HCT116 (cell line): ENCODE measurements around the gene SCAF1. TPM values are rescaled to one million over a fixed set of nuclear protein-coding genes. Genes with fewer than 3 reads are reported as not detected.

Source experiments
- ATAC-seq: fragments of 200-7000 bp; cut with Tn5 transposase; 2 replicates; pipeline ENCODE4 v1.9.1; 2020; ENCODE audit warnings: mild to moderate bottlenecking, moderate library complexity
- BruUV-seq: library from RNA; stranded (reverse); fragments of 400-500 nt; replicated peaks from 2 replicates; lab custom pipeline; 2021; lab: Mats Ljungman, UMichigan
- CTCF ChIA-PET: fragments of 300-600 bp; sonication (Branson Sonifier 250); formaldehyde crosslinking; loops from one replicate; lab custom pipeline; 2021; ENCODE audit warnings: antibody characterized with exemption; lab: Charles Lee
- POLR2A ChIA-PET: fragments of 300-600, 350-600 bp; sonication (Branson Sonifier 250); formaldehyde crosslinking; loops from one replicate; lab custom pipeline; 2021; ENCODE audit warnings: antibody characterized with exemption; lab: Charles Lee
- RAD21 ChIA-PET, 2 experiments: fragments of 300-600 bp; sonication (Branson Sonifier 250); formaldehyde crosslinking; loops; one replicate each; lab custom pipeline; 2023; ENCODE audit warnings: low total read pairs in 2 of 2; ENCODE audit not compliant: uncharacterized antibody in 2 of 2, unreplicated experiment in 2 of 2, low non-redundant PET in 1 of 2; lab: Charles Lee
- DNase-seq: peaks from one replicate; pipeline ENCODE4 v3.0.0-alpha.2; 2010; ENCODE audit warnings: low read depth, low spot score
- H2AFZ ChIP-seq: fragments of 200-600 bp; shearing (Covaris generic), sonication (generic); 2 replicates; pipeline ENCODE4 v1.6.1; 2017; ENCODE audit warnings: low read depth, mixed run types, mixed read lengths, antibody characterized with exemption, low read length; ENCODE audit not compliant: poor library complexity, severe bottlenecking
- H3K27ac ChIP-seq: 2 replicates; pipeline ENCODE4 v1.5.1; 2012; ENCODE audit warnings: low read depth, low read length
- H3K27me3 ChIP-seq: fragments of 200-600 bp; sonication (generic); 2 replicates; pipeline ENCODE4 v1.6.1; 2016; ENCODE audit warnings: mixed run types, low read length, mixed read lengths; ENCODE audit not compliant: insufficient read depth
- H3K36me3 ChIP-seq, 2 experiments: fragments of 200-500 bp in 1 of 2; fragments of 200-600 bp in 1 of 2; sonication (Bioruptor generic) in 1 of 2; sonication (generic) in 1 of 2; 2 replicates each; pipeline versions ENCODE4 v1.5.1 to v1.6.1; 2014 to 2016; ENCODE audit warnings: low read length in 2 of 2, inconsistent platforms in 1 of 2, mixed read lengths in 1 of 2, mixed run types in 1 of 2; ENCODE audit not compliant: insufficient read depth in 2 of 2, control insufficient read depth in 1 of 2
- H3K4me1 ChIP-seq, 2 experiments: fragments of 200-600 bp in 1 of 2; sonication (generic) in 1 of 2; 2 replicates each; pipeline versions ENCODE4 v1.5.1 to v1.6.1; 2012 to 2017; ENCODE audit warnings: low read length in 2 of 2, inconsistent platforms in 1 of 2, mild to moderate bottlenecking in 1 of 2, mixed read lengths in 1 of 2, mixed run types in 1 of 2, moderate library complexity in 1 of 2; ENCODE audit not compliant: insufficient read depth in 2 of 2, control insufficient read depth in 1 of 2
- H3K4me2 ChIP-seq: fragments of 200-600 bp; sonication (generic); 2 replicates; pipeline ENCODE4 v1.6.1; 2017; ENCODE audit warnings: mixed run types, low read length, mixed read lengths
- H3K4me3 ChIP-seq, 2 experiments: fragments of 200-600 bp in 1 of 2; sonication (generic) in 1 of 2; replicated peaks in 1 of 2; 2 replicates each; pipeline ENCODE4 v1.5.1; 2011 to 2016; ENCODE audit warnings: low read length in 2 of 2, control low read depth in 1 of 2, low read depth in 1 of 2, mild to moderate bottlenecking in 1 of 2, mixed read lengths in 1 of 2, mixed run types in 1 of 2
- H3K79me2 ChIP-seq: fragments of 200-600 bp; sonication (generic); 2 replicates; pipeline ENCODE4 v1.6.1; 2017; ENCODE audit warnings: mild to moderate bottlenecking, mixed run types, low read length, moderate library complexity, mixed read lengths; ENCODE audit not compliant: insufficient read depth
- H3K9ac ChIP-seq: fragments of 200-600 bp; sonication (generic); 2 replicates; pipeline ENCODE4 v1.6.1; 2016; ENCODE audit warnings: low read length, mixed read lengths
- H3K9me2 ChIP-seq: fragments of 200-600 bp; sonication (generic), shearing (Covaris generic); 2 replicates; pipeline ENCODE4 v1.6.1; 2017; ENCODE audit warnings: mixed run types, mild to moderate bottlenecking, moderate library complexity; ENCODE audit not compliant: insufficient read depth
- H3K9me3 ChIP-seq, 2 experiments: fragments of 200-500 bp in 1 of 2; fragments of 200-600 bp in 1 of 2; sonication (Bioruptor generic) in 1 of 2; sonication (generic) in 1 of 2; 2 replicates each; pipeline ENCODE4 v1.6.1; 2014 to 2017; ENCODE audit warnings: low read length in 2 of 2, mixed read lengths in 2 of 2, inconsistent platforms in 1 of 2, low read depth in 1 of 2, mild to moderate bottlenecking in 1 of 2, mixed run types in 1 of 2, moderate library complexity in 1 of 2; ENCODE audit not compliant: control insufficient read depth in 1 of 2, insufficient read depth in 1 of 2
- H4K20me1 ChIP-seq: fragments of 200-600 bp; sonication (generic), shearing (Covaris generic); 2 replicates; pipeline ENCODE4 v1.6.1; 2017; ENCODE audit warnings: mixed run types, mild to moderate bottlenecking, moderate library complexity; ENCODE audit not compliant: insufficient read depth
- CBX3 ChIP-seq: IDR thresholded peaks from 2 replicates; pipeline ENCODE4 v1.6.1; 2012; ENCODE audit warnings: low read depth
- CEBPB ChIP-seq: IDR thresholded peaks from 2 replicates; pipeline ENCODE4 v1.6.1; 2012; ENCODE audit warnings: low read depth
- ELF1 ChIP-seq: IDR thresholded peaks from 2 replicates; pipeline ENCODE4 v1.6.1; 2012; ENCODE audit warnings: low read depth, borderline replicate concordance
- EZH2phosphoT487 ChIP-seq: fragments of 200-600 bp; IDR thresholded peaks from 2 replicates; pipeline ENCODE4 v1.6.1; 2018; ENCODE audit warnings: antibody characterized with exemption, borderline replicate concordance
- FOSL1 ChIP-seq: IDR thresholded peaks from 2 replicates; pipeline ENCODE4 v1.6.1; 2012; ENCODE audit warnings: low read depth
- JUND ChIP-seq: IDR thresholded peaks from 2 replicates; pipeline ENCODE4 v1.6.1; 2012
- POLR2A ChIP-seq: IDR thresholded peaks from 2 replicates; pipeline ENCODE4 v1.7.0; 2011; ENCODE audit warnings: borderline replicate concordance; ENCODE audit not compliant: insufficient read depth, insufficient read length; ENCODE audit errors: extremely low read depth
- POLR2AphosphoS5 ChIP-seq: IDR thresholded peaks from 2 replicates; pipeline ENCODE4 v1.6.1; 2011; ENCODE audit warnings: mild to moderate bottlenecking, low read depth, low read length, moderate library complexity
- RAD21 ChIP-seq: IDR thresholded peaks from 2 replicates; pipeline ENCODE4 v1.6.1; 2012; ENCODE audit warnings: low read depth, mild to moderate bottlenecking
- SIN3A ChIP-seq: IDR thresholded peaks from 2 replicates; pipeline ENCODE4 v1.6.1; 2012; ENCODE audit warnings: low read depth
- SP1 ChIP-seq: IDR thresholded peaks from 2 replicates; pipeline ENCODE4 v1.6.1; 2012; ENCODE audit warnings: low read depth
- SRF ChIP-seq: IDR thresholded peaks from 2 replicates; pipeline ENCODE4 v1.6.1; 2012; ENCODE audit warnings: low read depth
- TCF7L2 ChIP-seq: IDR thresholded peaks from 2 replicates; pipeline ENCODE4 v1.7.0; 2011; ENCODE audit warnings: borderline replicate concordance, inconsistent platforms; ENCODE audit not compliant: insufficient read depth, insufficient read length; ENCODE audit errors: extremely low read depth
- YY1 ChIP-seq: IDR thresholded peaks from 2 replicates; pipeline ENCODE4 v1.6.1; 2011; ENCODE audit warnings: low read length, low read depth, moderate library complexity, mild to moderate bottlenecking; ENCODE audit not compliant: insufficient replicate concordance; ENCODE audit errors: extremely low read depth
- ZFX ChIP-seq: fragments of 450-650 bp; IDR thresholded peaks from 2 replicates; pipeline ENCODE4 v1.6.1; 2017
- ZNF274 ChIP-seq: fragments of 200-500 bp; sonication (Bioruptor generic); IDR thresholded peaks from 2 replicates; pipeline ENCODE4 v1.6.1; 2014; ENCODE audit warnings: mild to moderate bottlenecking, low read depth, low read length, inconsistent platforms
- intact Hi-C: fragments of 100-400 bp; cut with micrococcal nuclease; formaldehyde crosslinking; loops from 2 replicates; pipeline ENCODE4 v1.10.0; 2022
- total RNA-seq: library from RNA; stranded (reverse); gene quantifications from one replicate; pipeline ENCODE4 v1.2.1, GENCODE V29; 2021; ENCODE audit not compliant: unreplicated experiment
- TF ChIP-seq, protein P1 (sequence below): IDR thresholded peaks from 2 replicates; pipeline ENCODE4 v1.6.1; 2012
- TF ChIP-seq, protein P2 (sequence below): IDR thresholded peaks from 2 replicates; pipeline ENCODE4 v1.6.1; 2012
- TF ChIP-seq, protein P3 (sequence below), 3 experiments: fragments of 200-600 bp in 1 of 3; sonication (generic) in 1 of 3; IDR thresholded peaks in 2 of 3; conservative IDR thresholded peaks in 1 of 3; 2 replicates each; pipeline ENCODE4 v1.5.1; 2012 to 2017; ENCODE audit warnings: low read depth in 2 of 3, low read length in 2 of 3, antibody characterized with exemption in 1 of 3, borderline replicate concordance in 1 of 3, control low read depth in 1 of 3, mild to moderate bottlenecking in 1 of 3, mixed read lengths in 1 of 3, mixed run types in 1 of 3, moderate library complexity in 1 of 3; ENCODE audit not compliant: insufficient read depth in 1 of 3

SCAF1 gene
- total RNA-seq, 1 experiment from 2014 or later: 96.8 TPM

DNA sequence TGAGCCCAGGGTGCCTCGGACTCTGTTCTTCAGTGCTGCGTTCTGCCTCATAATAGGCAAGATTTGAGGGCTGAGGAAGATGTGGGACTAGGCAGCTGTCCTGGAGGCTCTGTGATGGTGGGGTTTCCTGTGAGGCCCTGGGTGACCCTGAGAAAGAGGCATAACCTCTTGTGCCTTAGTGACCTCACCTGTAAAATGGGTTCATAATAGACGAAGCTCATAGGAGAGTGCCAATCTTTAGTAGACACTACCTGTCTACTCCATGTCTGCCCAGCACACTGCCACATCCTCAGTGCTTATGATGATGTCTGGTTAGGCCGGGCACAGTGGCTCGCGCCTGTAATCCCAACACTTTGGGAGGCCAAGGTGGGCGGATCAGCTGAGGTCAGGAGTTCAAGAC, 25.5 kb upstream of the SCAF1 start:
- ChIA-PET CTCF (no interaction called here), RAD21 (no interaction called here), POLR2A (no interaction called here)
- Histone ChIP-seq H3K79me2 (peaks cover 41% of the 10 kb centered on the region), H3K4me3 (no peak overlapping the region), H3K27me3 (no peaks in the 10 kb centered on the region), H3K9me2 (no peaks in the 10 kb centered on the region), H3K4me2 (no peak overlapping the region), H3K36me3 (peaks cover 21 to 24% of the 10 kb centered on the region in 2 experiments; a peak in 3 of 4 replicates), H3K27ac (no peak overlapping the region), H2AFZ (no peak overlapping the region), H3K4me1 (peaks cover 28 to 32% of the 10 kb centered on the region in 2 experiments), H3K9ac (no peak overlapping the region), H3K9me3 (no peaks in the 10 kb centered on the region), H4K20me1 (peaks cover 7% of the 10 kb centered on the region; the same call in 1 of the 2 replicates)
- intact Hi-C loops: no loop called here
- no TSS peak for BruUV-seq
- ATAC-seq: no peak
- DNase-seq: no peak
- TF ChIP-seq, protein P1, sequence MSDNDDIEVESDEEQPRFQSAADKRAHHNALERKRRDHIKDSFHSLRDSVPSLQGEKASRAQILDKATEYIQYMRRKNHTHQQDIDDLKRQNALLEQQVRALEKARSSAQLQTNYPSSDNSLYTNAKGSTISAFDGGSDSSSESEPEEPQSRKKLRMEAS: no peak
- TF ChIP-seq SRF: no peak
- no peak for TF ChIP-seq POLR2A
- no peak for TF ChIP-seq YY1
- no peak for TF ChIP-seq ZFX
- TF ChIP-seq, protein P2, sequence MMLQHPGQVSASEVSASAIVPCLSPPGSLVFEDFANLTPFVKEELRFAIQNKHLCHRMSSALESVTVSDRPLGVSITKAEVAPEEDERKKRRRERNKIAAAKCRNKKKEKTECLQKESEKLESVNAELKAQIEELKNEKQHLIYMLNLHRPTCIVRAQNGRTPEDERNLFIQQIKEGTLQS: no peak
- TF ChIP-seq CEBPB: no peak
- no peak for TF ChIP-seq FOSL1
- TF ChIP-seq RAD21: no peak
- no peak for TF ChIP-seq CBX3
- TF ChIP-seq JUND: no peak
- no peak for TF ChIP-seq SIN3A
- no peak for TF ChIP-seq ELF1
- no peak for TF ChIP-seq POLR2AphosphoS5
- TF ChIP-seq, protein P3, sequence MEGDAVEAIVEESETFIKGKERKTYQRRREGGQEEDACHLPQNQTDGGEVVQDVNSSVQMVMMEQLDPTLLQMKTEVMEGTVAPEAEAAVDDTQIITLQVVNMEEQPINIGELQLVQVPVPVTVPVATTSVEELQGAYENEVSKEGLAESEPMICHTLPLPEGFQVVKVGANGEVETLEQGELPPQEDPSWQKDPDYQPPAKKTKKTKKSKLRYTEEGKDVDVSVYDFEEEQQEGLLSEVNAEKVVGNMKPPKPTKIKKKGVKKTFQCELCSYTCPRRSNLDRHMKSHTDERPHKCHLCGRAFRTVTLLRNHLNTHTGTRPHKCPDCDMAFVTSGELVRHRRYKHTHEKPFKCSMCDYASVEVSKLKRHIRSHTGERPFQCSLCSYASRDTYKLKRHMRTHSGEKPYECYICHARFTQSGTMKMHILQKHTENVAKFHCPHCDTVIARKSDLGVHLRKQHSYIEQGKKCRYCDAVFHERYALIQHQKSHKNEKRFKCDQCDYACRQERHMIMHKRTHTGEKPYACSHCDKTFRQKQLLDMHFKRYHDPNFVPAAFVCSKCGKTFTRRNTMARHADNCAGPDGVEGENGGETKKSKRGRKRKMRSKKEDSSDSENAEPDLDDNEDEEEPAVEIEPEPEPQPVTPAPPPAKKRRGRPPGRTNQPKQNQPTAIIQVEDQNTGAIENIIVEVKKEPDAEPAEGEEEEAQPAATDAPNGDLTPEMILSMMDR (IDR thresholded peaks at IDR 0.05 in 2 of 3, conservative IDR thresholded peaks at IDR 0.05 in 1 of 3; ENCODE audit: borderline replicate concordance in 1 of 3, insufficient read depth in 1 of 3, low read depth in 2 of 3, low read length in 2 of 3): no peak
- TF ChIP-seq ZNF274: no peak
- no peak for TF ChIP-seq TCF7L2
- no peak for TF ChIP-seq SP1
- no peak for TF ChIP-seq EZH2phosphoT487
